Stomach (tissue), 4 donors: ENCODE results near the gene CPS1.

Experiments
- CTCF ChIP-seq, 7 experiments: fragments of 450-650 bp in 4 of 7; fragments of 200-600 bp in 3 of 7; sonication (generic) in 3 of 7; IDR thresholded peaks; one replicate each; pipeline ENCODE4 v1.5.1; 2016 to 2019; ENCODE audit warnings: antibody characterized with exemption in 7 of 7, control low read depth in 2 of 7, mild to moderate bottlenecking in 1 of 7
- EP300 ChIP-seq: sonication (generic); formaldehyde crosslinking; IDR thresholded peaks from one replicate; pipeline ENCODE4 v1.6.1; 2017; ENCODE audit warnings: antibody characterized with exemption
- POLR2AphosphoS5 ChIP-seq, 3 donors: sonication (generic); formaldehyde crosslinking; IDR thresholded peaks; one replicate each; pipeline ENCODE4 v1.6.1; 2016; ENCODE audit warnings: antibody characterized with exemption in 3 of 3

DNA sequence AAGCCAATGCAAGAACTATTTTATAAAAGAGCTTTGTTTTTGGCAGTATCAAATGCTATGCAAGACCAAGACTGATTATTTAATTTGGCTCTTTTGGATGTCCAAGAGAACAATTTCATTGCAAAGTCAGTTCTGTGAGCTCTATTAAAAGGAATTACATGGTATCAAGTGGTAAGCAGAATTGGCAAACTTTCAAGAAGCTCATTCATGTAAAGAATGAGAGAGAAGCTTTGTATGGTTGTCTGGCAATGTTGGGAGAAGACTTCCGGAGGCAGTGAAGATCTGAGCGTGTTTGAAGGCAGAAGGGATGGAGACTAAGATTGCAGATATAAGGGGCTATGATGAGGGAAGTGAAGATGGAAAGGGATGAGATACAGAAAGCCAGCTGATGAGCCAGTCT is 49.6 kb downstream of the CPS1 start:
- TF ChIP-seq CTCF (IDR thresholded peaks at IDR 0.05) (no peak), POLR2AphosphoS5 (IDR thresholded peaks at IDR 0.05) (no peak), EP300 (no peak)
